HG02759 (cell line): ENCODE results near the gene CDC42BPA.
"Not testable (repeated sequence)": the region's sequence is repeated elsewhere in the genome, so short reads cannot be mapped to it uniquely, and the experiment has no call there.

Experiments
- ATAC-seq: cut with Tn5 transposase; IDR thresholded peaks from one replicate; pipeline ENCODE4 v1.9.1; 2021; ENCODE audit warnings: mild to moderate bottlenecking, moderate library complexity; ENCODE audit not compliant: unreplicated experiment

CDC42BPA gene

GRCh38 chr1:227336136-227336535, 17.8 kb upstream of the CDC42BPA start:
- ATAC-seq, result not testable (repeated sequence)

DNA sequence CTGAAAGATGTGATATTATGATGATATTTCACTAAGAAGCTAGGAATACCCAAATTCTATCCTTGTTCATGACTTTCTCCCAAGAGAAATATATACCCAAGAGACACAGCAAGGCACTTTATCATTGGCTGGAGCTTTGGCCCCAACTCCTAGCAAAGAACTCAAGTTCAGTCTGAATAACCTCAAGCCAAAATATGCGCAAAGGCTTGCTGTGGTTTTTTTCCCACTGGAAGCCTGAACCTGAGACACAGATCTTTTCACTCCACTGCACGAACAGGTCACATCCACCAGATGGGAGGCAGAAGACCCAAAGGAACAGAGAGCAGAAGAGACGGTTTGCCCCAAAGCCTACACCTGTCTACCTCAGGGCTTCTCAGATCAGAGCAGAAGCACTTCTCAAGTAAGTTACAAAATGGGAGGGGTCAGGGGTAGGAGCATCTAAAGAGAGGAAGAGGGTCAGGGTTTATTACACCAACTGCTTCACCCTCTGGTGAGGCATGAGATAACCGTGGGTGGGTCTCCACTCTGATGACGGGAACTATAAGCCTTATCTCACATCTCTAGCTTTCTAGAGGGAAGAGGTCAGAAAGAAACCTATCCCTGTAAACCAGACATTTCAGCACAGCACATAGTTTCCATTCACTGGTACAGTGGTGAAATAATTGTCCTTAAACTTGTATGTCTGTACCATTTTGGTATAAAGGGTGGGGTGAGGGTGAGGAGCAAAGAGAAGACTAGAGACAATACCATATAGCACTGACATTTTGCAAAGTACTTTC, 17.1 kb upstream of the CDC42BPA start:
- ATAC-seq, result no peak

- no peak for ATAC-seq
Measured at GRCh38 chr1:227333423-227333822, 15.1 kb upstream of the CDC42BPA start.

DNA sequence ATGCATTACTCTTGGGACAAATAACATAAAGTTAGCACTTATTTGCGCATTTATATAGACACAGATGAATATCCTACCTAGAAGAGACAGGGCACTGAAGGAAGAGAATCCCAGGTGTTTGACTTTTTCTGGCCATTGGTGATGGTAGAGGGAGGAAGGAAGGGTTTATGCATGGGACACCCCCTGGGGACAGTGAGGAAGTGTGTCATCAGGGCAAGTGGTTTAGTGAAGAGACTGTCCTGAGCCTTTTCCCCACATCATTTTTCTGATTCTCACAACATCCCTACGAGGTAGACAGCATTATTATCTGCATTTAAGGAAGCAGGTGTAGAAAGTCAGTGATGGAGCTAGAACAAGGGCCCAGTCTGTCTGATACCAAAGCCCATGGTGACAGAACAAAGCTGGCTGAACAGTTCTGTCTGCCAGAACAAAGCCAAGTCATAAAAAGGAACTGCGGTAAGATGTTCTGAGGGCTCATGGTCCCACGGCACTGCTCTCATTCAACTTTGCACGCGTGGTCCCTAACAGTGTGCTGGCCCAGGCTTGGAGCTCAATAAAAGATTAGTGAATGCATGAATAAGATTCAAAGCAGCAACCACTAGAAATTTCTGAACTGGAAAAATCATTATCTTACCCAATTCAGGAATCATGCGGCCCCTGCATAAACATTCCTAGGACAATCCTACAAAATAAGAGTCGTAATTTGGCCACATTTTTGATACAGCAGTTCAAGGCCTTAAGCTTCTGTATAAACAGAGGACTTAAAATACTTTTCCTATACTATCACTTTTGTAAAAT, 12.2 kb upstream of the CDC42BPA start:
- no peak for ATAC-seq

GRCh38 chr1:227328405-227329019, 10.2 kb upstream of the CDC42BPA start:
- no peak for ATAC-seq

DNA sequence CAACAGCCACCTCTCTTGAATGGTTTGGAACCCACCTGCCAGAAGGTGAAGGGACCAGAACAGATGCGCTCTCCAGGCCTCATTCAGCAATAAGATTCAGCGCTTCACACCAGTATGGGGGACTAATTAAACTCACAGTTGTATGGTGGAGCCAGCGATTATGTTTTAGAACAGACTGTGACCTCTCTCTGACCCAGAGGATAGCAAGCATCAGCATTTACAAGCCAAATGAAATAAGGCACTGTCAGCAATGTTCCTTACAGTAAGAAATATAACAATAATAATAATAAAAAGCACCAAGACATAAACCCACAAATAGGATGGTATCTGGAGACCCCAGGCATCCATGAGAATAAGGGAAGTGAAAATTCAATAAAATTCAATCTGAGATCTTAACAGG, 6.9 kb upstream of the CDC42BPA start:
- no peak for ATAC-seq

GRCh38 chr1:227323967-227324268, 5.6 kb upstream of the CDC42BPA start:
- ATAC-seq, result no peak

- ATAC-seq, result no peak
Measured at GRCh38 chr1:227323171-227323966, 5.1 kb upstream of the CDC42BPA start.

GRCh38 chr1:227322376-227322775, 4.1 kb upstream of the CDC42BPA start:
- ATAC-seq, result no peak

DNA sequence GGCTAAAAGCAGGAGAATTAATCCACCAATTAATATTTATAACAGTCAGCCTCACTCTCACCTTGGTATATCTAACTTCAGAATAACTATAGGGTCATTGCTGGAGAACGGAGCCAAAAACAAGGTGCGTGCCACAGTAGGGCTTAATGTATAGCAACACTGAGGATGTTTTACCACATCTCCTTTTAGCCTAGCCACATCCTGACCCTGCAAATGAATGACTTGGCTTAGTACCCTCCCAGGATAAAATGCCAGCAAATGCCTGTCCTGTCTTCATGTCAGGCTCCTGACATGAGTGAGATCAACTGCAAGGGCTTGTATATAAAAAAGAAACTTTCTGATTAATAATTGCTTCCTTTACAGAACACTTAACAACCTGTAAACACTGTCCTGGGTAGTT, 2.7 kb upstream of the CDC42BPA start:
- ATAC-seq, result peak; percentile 38

DNA sequence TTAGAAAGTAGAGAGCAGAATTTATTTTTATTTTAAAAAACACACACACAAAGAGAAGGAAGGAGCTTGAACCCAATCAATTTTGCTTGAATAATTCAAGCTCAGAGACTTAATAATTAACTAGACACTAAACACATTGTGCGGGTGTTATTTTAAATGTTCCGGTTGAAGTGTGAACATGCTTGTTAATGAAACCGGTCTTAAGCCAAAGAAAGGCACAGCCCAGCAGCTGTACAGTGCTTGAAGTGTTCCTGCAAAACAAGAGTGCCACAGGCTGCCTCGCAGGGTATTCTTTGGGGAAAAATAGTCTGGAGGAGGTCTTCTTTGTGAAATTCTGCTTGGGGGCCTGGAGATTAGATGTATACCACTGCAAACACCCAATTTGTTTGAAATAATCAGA, 2.2 kb upstream of the CDC42BPA start:
- no peak for ATAC-seq

DNA sequence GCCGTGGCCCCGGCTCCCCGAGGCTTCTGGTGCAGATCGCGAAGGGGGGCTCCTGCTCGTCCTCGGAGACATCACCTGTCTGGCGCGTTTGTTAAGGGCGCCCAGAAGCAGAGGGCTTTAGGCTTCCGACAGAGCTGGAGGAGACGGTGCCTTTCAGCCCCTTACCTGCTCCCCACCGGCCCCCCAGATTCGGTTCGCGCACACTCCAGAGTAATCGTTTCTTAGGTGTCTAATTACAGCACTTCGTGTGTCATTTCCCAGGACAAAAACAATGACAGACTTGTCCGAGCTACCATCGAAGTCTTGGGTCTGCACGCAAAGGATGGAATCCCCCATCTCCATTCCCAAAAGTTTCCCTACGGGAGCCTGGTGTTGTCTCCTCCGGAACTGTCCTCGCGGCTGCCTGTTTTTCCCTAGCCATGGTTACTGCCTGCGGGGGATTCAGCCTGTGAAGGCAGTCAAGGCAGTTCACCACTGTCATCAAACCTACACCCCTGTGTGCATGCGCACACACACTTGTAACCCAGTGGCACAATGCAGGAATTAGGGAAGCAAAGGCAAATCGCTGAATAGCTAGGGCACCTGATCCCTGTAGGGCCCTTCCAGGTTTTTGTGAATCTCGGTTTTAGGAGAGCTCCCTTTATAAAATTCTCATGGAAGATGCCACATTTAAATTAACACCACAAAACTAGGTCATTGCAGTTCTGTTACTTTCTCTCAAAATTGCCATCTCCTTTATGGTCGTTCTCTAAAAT, 738 bp upstream of the CDC42BPA start:
- no peak for ATAC-seq

- no peak for ATAC-seq
Measured at GRCh38 chr1:227317523-227318015, 723 bp downstream of the CDC42BPA start.

- no peak for ATAC-seq
Measured at GRCh38 chr1:227317011-227317451, 1.3 kb downstream of the CDC42BPA start.

- no peak for ATAC-seq
Measured at GRCh38 chr1:227316456-227316855, 1.8 kb downstream of the CDC42BPA start.

- ATAC-seq, result no peak
Measured at GRCh38 chr1:227315629-227316346, 2.5 kb downstream of the CDC42BPA start.

DNA sequence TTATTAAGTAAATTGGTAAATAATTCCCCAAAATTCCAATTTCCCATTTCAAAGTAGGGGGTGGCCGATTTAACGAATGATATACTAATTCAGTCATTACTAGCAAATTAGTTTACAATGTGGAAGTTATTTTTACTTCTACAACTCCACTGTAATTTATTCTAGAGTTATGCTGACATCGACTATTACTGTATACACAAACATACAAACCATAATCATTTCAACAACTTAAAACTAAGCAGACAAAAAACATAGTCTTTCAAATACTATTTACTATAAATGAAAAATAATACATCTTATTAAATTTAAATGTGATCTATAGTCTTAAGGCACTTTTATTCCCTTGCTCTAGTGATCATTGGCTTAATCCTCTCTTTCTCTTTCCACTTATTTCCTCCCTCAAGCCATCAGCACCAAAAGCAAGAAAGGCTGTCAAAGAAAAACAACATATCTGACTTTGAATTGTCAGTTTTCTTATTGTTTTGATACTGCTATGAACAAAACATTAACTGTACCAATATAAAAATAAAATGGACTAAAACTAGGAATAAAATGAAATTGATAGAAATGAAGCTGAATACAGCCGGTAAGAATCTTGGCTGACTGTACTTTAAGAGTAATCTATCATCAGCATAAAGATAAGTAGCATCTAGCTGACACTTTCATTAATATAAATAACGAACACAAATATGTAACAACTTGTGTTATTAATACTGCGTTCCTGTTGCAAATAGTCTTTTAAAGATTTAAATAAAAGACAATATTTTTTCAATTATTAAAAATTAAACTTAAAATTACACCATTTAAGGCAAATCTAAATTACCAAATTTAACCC, 4.1 kb downstream of the CDC42BPA start:
- ATAC-seq, result no peak

- ATAC-seq, result no peak
Measured at GRCh38 chr1:227312361-227313025, 5.8 kb downstream of the CDC42BPA start.
